Vagina (tissue), 2 donors: ENCODE data around the gene DOCK1. TPM values are rescaled to one million over a fixed set of nuclear protein-coding genes. Genes with fewer than 3 reads are reported as not detected.

Experiments used
- DNase-seq, 2 donors: peaks; one replicate each; pipeline ENCODE4 v3.0.0-alpha.2; 2017; ENCODE audit errors: extremely low spot score in 2 of 2
- H3K27ac ChIP-seq: fragments of 200-600 bp; sonication (generic); one replicate; pipeline ENCODE4 v1.5.1; 2019
- H3K27me3 ChIP-seq: fragments of 200-600 bp; sonication (generic); one replicate; pipeline ENCODE4 v1.5.1; 2019
- H3K36me3 ChIP-seq, 2 donors: fragments of 200-600 bp; sonication (generic); one replicate each; pipeline ENCODE4 v1.5.1; 2017 to 2019
- H3K4me1 ChIP-seq: fragments of 200-600 bp; sonication (generic); one replicate; pipeline ENCODE4 v1.5.1; 2019
- H3K4me3 ChIP-seq, 2 donors: fragments of 200-600 bp; sonication (generic); 1 replicate in 1 of 2; 2 replicates in 1 of 2; pipeline ENCODE4 v1.5.1; 2016 to 2019
- H3K9me3 ChIP-seq: fragments of 200-600 bp; sonication (generic); one replicate; pipeline ENCODE4 v1.5.1; 2019
- CTCF ChIP-seq, 3 experiments: fragments of 450-650 bp in 2 of 3; fragments of 200-600 bp in 1 of 3; sonication (generic) in 1 of 3; IDR thresholded peaks; one replicate each; pipeline ENCODE4 v1.5.1; 2017 to 2019; ENCODE audit warnings: antibody characterized with exemption in 3 of 3, mild to moderate bottlenecking in 2 of 3, moderate library complexity in 2 of 3
- POLR2A ChIP-seq, 2 donors: fragments of 450-650 bp; IDR thresholded peaks; one replicate each; pipeline ENCODE4 v1.6.1; 2017; ENCODE audit warnings: antibody characterized with exemption in 2 of 2, mild to moderate bottlenecking in 2 of 2, moderate library complexity in 2 of 2
- POLR2AphosphoS5 ChIP-seq, 2 donors: sonication (generic); formaldehyde crosslinking; IDR thresholded peaks; one replicate each; pipeline ENCODE4 v1.9.0; 2017; ENCODE audit warnings: antibody characterized with exemption in 2 of 2, mild to moderate bottlenecking in 2 of 2, low read depth in 1 of 2; ENCODE audit not compliant: insufficient read depth in 1 of 2
- intact Hi-C: fragments of 100-400 bp; cut with DNase I; formaldehyde crosslinking; loops from one replicate; pipeline ENCODE4 v1.15.1; 2023
- total RNA-seq: library from RNA; depleted of rRNA; stranded (reverse); fragments of >200 nt; gene quantifications from one replicate; pipeline ENCODE4 v1.2.3, GENCODE V29; 2016

DOCK1 gene
- total RNA-seq, 1 donor from 2014 or later, result 64.6 TPM

GRCh38 chr10:127159648-127160245 lies 254.5 kb downstream of the DOCK1 start:
- intact Hi-C loops, result no loop called here
- H3K27me3 ChIP-seq, result no peaks in the 10 kb centered on the region
- DNase-seq, result no peak
- H3K9me3 ChIP-seq, result no peaks in the 10 kb centered on the region
- H3K36me3 ChIP-seq, result no peaks in the 10 kb centered on the region
- H3K27ac ChIP-seq, result no peak overlapping the region
- H3K4me1 ChIP-seq, result peaks cover 17% of the 10 kb centered on the region
- no peak for TF ChIP-seq POLR2A (IDR thresholded peaks at IDR 0.05)
- TF ChIP-seq CTCF (IDR thresholded peaks at IDR 0.05), result no peak
- TF ChIP-seq POLR2AphosphoS5 (IDR thresholded peaks at IDR 0.05; ENCODE audit: insufficient read depth in 1 of 2, low read depth in 1 of 2), result no peak
- H3K4me3 ChIP-seq, result no peak overlapping the region

- DNase-seq, result no peak
- TF ChIP-seq POLR2A (IDR thresholded peaks at IDR 0.05) (no peak), POLR2AphosphoS5 (IDR thresholded peaks at IDR 0.05; ENCODE audit: insufficient read depth in 1 of 2, low read depth in 1 of 2) (no peak), CTCF (IDR thresholded peaks at IDR 0.05) (no peak)
- H3K27me3 ChIP-seq, result no peaks in the 10 kb centered on the region
- H3K36me3 ChIP-seq, result no peaks in the 10 kb centered on the region
- no peak overlapping the region for H3K27ac ChIP-seq
- peaks cover 17% of the 10 kb centered on the region for H3K4me1 ChIP-seq
- H3K4me3 ChIP-seq, result no peak overlapping the region
- no peaks in the 10 kb centered on the region for H3K9me3 ChIP-seq
- intact Hi-C loops, result no loop called here
Measured at GRCh38 chr10:127161482-127161881, 256.3 kb downstream of the DOCK1 start.

- no peak overlapping the region for H3K27ac ChIP-seq
- DNase-seq, result no peak
- peaks cover 4% of the 10 kb centered on the region for H3K4me1 ChIP-seq
- H3K36me3 ChIP-seq, result no peaks in the 10 kb centered on the region
- intact Hi-C loops, result no loop called here
- H3K27me3 ChIP-seq, result no peaks in the 10 kb centered on the region
- no peak for TF ChIP-seq POLR2A (IDR thresholded peaks at IDR 0.05)
- no peak for TF ChIP-seq CTCF (IDR thresholded peaks at IDR 0.05)
- no peak for TF ChIP-seq POLR2AphosphoS5 (IDR thresholded peaks at IDR 0.05; ENCODE audit: insufficient read depth in 1 of 2, low read depth in 1 of 2)
- H3K4me3 ChIP-seq, result no peak overlapping the region
- no peaks in the 10 kb centered on the region for H3K9me3 ChIP-seq
Measured at GRCh38 chr10:127162841-127163240, 257.6 kb downstream of the DOCK1 start.

GRCh38 chr10:127168261-127168660 lies 263.0 kb downstream of the DOCK1 start:
- intact Hi-C loops, result no loop called here
- no peaks in the 10 kb centered on the region for H3K36me3 ChIP-seq
- H3K4me1 ChIP-seq, result no peaks in the 10 kb centered on the region
- no peak overlapping the region for H3K4me3 ChIP-seq
- TF ChIP-seq POLR2A (IDR thresholded peaks at IDR 0.05) (no peak), POLR2AphosphoS5 (IDR thresholded peaks at IDR 0.05; ENCODE audit: insufficient read depth in 1 of 2, low read depth in 1 of 2) (no peak), CTCF (IDR thresholded peaks at IDR 0.05) (no peak)
- no peak overlapping the region for H3K27ac ChIP-seq
- no peaks in the 10 kb centered on the region for H3K9me3 ChIP-seq
- H3K27me3 ChIP-seq, result no peaks in the 10 kb centered on the region
- no peak for DNase-seq

- H3K36me3 ChIP-seq, result no peaks in the 10 kb centered on the region
- no peaks in the 10 kb centered on the region for H3K4me1 ChIP-seq
- DNase-seq, result no peak
- H3K9me3 ChIP-seq, result no peaks in the 10 kb centered on the region
- no peaks in the 10 kb centered on the region for H3K27me3 ChIP-seq
- TF ChIP-seq CTCF (IDR thresholded peaks at IDR 0.05), result no peak
- TF ChIP-seq POLR2AphosphoS5 (IDR thresholded peaks at IDR 0.05; ENCODE audit: insufficient read depth in 1 of 2, low read depth in 1 of 2), result no peak
- no peak for TF ChIP-seq POLR2A (IDR thresholded peaks at IDR 0.05)
- H3K4me3 ChIP-seq, result no peak overlapping the region
- intact Hi-C loops, result no loop called here
- H3K27ac ChIP-seq, result no peak overlapping the region
Measured at GRCh38 chr10:127174866-127175265, 269.6 kb downstream of the DOCK1 start.
